K562 (cell line): Measurements from ENCODE around the gene ELOVL1. TPM values are rescaled to one million over a fixed set of nuclear protein-coding genes. Genes with fewer than 3 reads are reported as not detected.

Experiments used
- ATF1 ChIP-seq, 2 experiments: fragments of 450-650 bp in 1 of 2; IDR thresholded peaks; 2 replicates each; pipeline ENCODE4 v1.6.1; 2016; ENCODE audit warnings: missing compliant biosample characterization in 1 of 2, missing genetic modification characterization in 1 of 2
- BACH1 ChIP-seq: fragments of 200-800 bp; sonication (Bioruptor generic); IDR thresholded peaks from 2 replicates; pipeline ENCODE4 v1.6.1; 2016; ENCODE audit warnings: missing genetic modification characterization, missing compliant biosample characterization
- CREBBP ChIP-seq: IDR thresholded peaks from one replicate; pipeline ENCODE4 v1.6.1; 2012; ENCODE audit warnings: low read depth, mild to moderate bottlenecking, control low read depth, inconsistent platforms, low read length
- FOXA1 ChIP-seq: fragments of 450-650 bp; IDR thresholded peaks from 2 replicates; pipeline ENCODE4 v1.6.1; 2016; ENCODE audit warnings: mild to moderate bottlenecking, borderline replicate concordance
- polyA plus RNA-seq, 8 experiments: library from polyadenylated mRNA; depleted of rRNA in 4 of 8; stranded (reverse) in 5 of 8; unstranded in 3 of 8; fragments of >200 nt; fragmentation: Nextera tagmentation in 2 of 8; fragmentation: Illumina TruSeq in 1 of 8; extraction: Ambion mirVana in 2 of 8; extraction: Trizol in 1 of 8; gene quantifications; 2 replicates each; pipeline versions ENCODE4 v1.2.1 to v1.2.3, GENCODE V29; 2011 to 2014; ENCODE audit warnings: inconsistent platforms in 1 of 8, missing spikeins in 1 of 8
- total RNA-seq, 7 experiments: library from RNA; depleted of rRNA in 6 of 7; stranded (reverse); fragments of >200 nt in 6 of 7; fragmentation: Illumina TruSeq in 2 of 7; extraction: Trizol in 2 of 7; gene quantifications; 2 replicates each; pipeline versions ENCODE4 v1.2.1 to v1.2.3, GENCODE V29; 2011 to 2021; ENCODE audit warnings: low replicate concordance in 1 of 7
- TF ChIP-seq, protein P1 (sequence below): sonication (generic); formaldehyde crosslinking; IDR thresholded peaks from 2 replicates; pipeline ENCODE4 v1.8.0; 2023; ENCODE audit warnings: missing genetic modification reagents, mild to moderate bottlenecking, borderline replicate concordance
- TF ChIP-seq, protein P2 (sequence below): fragments of 450-650 bp; formaldehyde crosslinking; IDR thresholded peaks from 2 replicates; pipeline ENCODE4 v1.4.0; 2022; ENCODE audit warnings: mild to moderate bottlenecking, moderate library complexity

Gene ELOVL1
- total and polyA plus RNA-seq, 9 of the 15 experiments (the other 6 are each of a cell fraction or from before 2014, with no cell fraction given), result 51.0 to 157 (median 70.3) TPM

DNA sequence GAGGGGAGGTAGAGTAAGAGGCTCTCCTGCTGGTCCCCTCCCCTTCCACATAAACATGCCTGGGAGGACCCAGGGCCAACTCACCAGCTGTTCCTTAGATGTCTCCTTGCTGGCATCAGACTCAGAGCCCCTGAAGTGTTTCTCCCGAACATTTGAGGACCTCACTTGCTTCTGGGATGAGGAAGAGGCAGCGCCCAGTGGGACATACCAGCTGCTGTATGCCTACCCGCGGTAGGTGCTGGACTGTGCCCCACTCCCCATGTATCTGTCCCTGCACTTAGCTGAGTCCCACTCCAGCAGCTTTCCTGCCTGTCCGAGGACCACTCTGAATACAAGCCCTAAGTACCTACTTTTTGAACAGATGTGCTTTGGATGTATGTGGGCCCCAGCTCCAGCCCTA lies 29.8 kb downstream of the ELOVL1 start (continued):
- TF ChIP-seq, protein P1, sequence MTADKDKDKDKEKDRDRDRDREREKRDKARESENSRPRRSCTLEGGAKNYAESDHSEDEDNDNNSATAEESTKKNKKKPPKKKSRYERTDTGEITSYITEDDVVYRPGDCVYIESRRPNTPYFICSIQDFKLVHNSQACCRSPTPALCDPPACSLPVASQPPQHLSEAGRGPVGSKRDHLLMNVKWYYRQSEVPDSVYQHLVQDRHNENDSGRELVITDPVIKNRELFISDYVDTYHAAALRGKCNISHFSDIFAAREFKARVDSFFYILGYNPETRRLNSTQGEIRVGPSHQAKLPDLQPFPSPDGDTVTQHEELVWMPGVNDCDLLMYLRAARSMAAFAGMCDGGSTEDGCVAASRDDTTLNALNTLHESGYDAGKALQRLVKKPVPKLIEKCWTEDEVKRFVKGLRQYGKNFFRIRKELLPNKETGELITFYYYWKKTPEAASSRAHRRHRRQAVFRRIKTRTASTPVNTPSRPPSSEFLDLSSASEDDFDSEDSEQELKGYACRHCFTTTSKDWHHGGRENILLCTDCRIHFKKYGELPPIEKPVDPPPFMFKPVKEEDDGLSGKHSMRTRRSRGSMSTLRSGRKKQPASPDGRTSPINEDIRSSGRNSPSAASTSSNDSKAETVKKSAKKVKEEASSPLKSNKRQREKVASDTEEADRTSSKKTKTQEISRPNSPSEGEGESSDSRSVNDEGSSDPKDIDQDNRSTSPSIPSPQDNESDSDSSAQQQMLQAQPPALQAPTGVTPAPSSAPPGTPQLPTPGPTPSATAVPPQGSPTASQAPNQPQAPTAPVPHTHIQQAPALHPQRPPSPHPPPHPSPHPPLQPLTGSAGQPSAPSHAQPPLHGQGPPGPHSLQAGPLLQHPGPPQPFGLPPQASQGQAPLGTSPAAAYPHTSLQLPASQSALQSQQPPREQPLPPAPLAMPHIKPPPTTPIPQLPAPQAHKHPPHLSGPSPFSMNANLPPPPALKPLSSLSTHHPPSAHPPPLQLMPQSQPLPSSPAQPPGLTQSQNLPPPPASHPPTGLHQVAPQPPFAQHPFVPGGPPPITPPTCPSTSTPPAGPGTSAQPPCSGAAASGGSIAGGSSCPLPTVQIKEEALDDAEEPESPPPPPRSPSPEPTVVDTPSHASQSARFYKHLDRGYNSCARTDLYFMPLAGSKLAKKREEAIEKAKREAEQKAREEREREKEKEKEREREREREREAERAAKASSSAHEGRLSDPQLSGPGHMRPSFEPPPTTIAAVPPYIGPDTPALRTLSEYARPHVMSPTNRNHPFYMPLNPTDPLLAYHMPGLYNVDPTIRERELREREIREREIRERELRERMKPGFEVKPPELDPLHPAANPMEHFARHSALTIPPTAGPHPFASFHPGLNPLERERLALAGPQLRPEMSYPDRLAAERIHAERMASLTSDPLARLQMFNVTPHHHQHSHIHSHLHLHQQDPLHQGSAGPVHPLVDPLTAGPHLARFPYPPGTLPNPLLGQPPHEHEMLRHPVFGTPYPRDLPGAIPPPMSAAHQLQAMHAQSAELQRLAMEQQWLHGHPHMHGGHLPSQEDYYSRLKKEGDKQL (CRISPR knock-in tag), result no peak
- TF ChIP-seq, protein P2, sequence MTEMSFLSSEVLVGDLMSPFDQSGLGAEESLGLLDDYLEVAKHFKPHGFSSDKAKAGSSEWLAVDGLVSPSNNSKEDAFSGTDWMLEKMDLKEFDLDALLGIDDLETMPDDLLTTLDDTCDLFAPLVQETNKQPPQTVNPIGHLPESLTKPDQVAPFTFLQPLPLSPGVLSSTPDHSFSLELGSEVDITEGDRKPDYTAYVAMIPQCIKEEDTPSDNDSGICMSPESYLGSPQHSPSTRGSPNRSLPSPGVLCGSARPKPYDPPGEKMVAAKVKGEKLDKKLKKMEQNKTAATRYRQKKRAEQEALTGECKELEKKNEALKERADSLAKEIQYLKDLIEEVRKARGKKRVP (CRISPR knock-in tag), result no peak
- TF ChIP-seq FOXA1, result no peak
- no peak for TF ChIP-seq BACH1 (tag)
- no peak for TF ChIP-seq CREBBP
- TF ChIP-seq ATF1 (CRISPR knock-in tag; IDR thresholded peaks at IDR 0.05), result no peak
- no peak for TF ChIP-seq ATF1 (tag; IDR thresholded peaks at IDR 0.05)
- TF ChIP-seq, all 486 proteins: peak for 0
